Measurements from ENCODE around the gene SNAPC5.

SNAPC5 gene

GRCh38 chr15:66452971-66453580, 44.5 kb downstream of the SNAPC5 start:
- no peak for DNase-seq

GRCh38 chr15:66452420-66452819, 45.1 kb downstream of the SNAPC5 start:
- no peak for DNase-seq

Measured in NCI-H187 (cell line).